Measurements from ENCODE around the gene P2RX7. TPM values are rescaled to one million over a fixed set of nuclear protein-coding genes. Genes with fewer than 3 reads are reported as not detected.
A peak's percentile ranks its signal among the peaks of the same experiment; 100 is the strongest.

P2RX7 gene
- total and polyA plus RNA-seq, 4 experiments from 2014 or later = 3.8 to 8.6 (median 7.1) TPM

GRCh38 chr12:121233628-121234020, 100.9 kb downstream of the P2RX7 start:
- Mint-ChIP-seq H3K9me3 (no peaks in the 10 kb centered on the region), H3K4me3 (no peak overlapping the region), H3K4me1 (peaks cover 7 to 22% (median 11%) of the 10 kb centered on the region in 4 donors), H3K27me3 (no peaks in the 10 kb centered on the region), H3K27ac (no peak overlapping the region), H3K36me3 (peaks cover 33 to 59% of the 10 kb centered on the region in 2 donors)
- no peak for DNase-seq
- H3K9me3 ChIP-seq (ENCODE audit: control insufficient read depth in 1 of 2, low read length in 2 of 2) = no peaks in the 10 kb centered on the region
- no peaks in the 10 kb centered on the region for H3K27me3 ChIP-seq (ENCODE audit: insufficient read depth, low read length)
- H3K36me3 ChIP-seq (ENCODE audit: insufficient read depth, low read length) = peaks cover 32% of the 10 kb centered on the region
- intact Hi-C loops (cut with micrococcal nuclease) = no loop called here
- ChIA-PET CTCF (ENCODE audit: partially characterized antibody) (interaction anchor here (1.3 kb wide), 1 partner anchor 9 kb away, joined by 7 read pairs; no protein-coding TSS in a partner anchor), POLR2A (ENCODE audit: partially characterized antibody) (interaction anchor here (0.8 kb wide), 1 partner anchor 9 kb away, joined by 3 read pairs; no protein-coding TSS in a partner anchor)
- no peak overlapping the region for H3K27ac ChIP-seq (ENCODE audit: low read depth, low read length)
- H3K4me3 ChIP-seq (ENCODE audit: low read length in 2 of 2) = no peak overlapping the region
- H3K4me1 ChIP-seq (ENCODE audit: insufficient read depth, low read length) = peaks cover 17% of the 10 kb centered on the region

GRCh38 chr12:121236776-121237175, 104.1 kb downstream of the P2RX7 start:
- intact Hi-C loops (cut with micrococcal nuclease) = no loop called here
- Histone ChIP-seq H3K4me1 (ENCODE audit: insufficient read depth, low read length) (peaks cover 35% of the 10 kb centered on the region), H3K27me3 (ENCODE audit: insufficient read depth, low read length) (no peaks in the 10 kb centered on the region), H3K27ac (ENCODE audit: low read depth, low read length) (no peak overlapping the region), H3K36me3 (ENCODE audit: insufficient read depth, low read length) (peaks cover 25% of the 10 kb centered on the region), H3K4me3 (ENCODE audit: low read length in 2 of 2) (no peak overlapping the region), H3K9me3 (ENCODE audit: control insufficient read depth in 1 of 2, low read length in 2 of 2) (no peaks in the 10 kb centered on the region)
- Mint-ChIP-seq H3K27ac (peak overlapping the region in 3 of 7 donors; percentile 43 to 79 (median 47)), H3K4me3 (no peak overlapping the region), H3K9me3 (peaks cover 0 to 4% (median 0%) of the 10 kb centered on the region in 8 donors), H3K36me3 (peaks cover 19 to 47% of the 10 kb centered on the region in 2 donors), H3K4me1 (peaks cover 24 to 43% (median 32%) of the 10 kb centered on the region in 4 donors), H3K27me3 (no peaks in the 10 kb centered on the region)
- ChIA-PET CTCF (ENCODE audit: partially characterized antibody) (interaction anchor here (4.1 kb wide), 1 partner anchor 12 kb away, joined by 26 read pairs; no protein-coding TSS in a partner anchor), POLR2A (ENCODE audit: partially characterized antibody) (interaction anchor here (5.2 kb wide), 1 partner anchor 13 kb away, joined by 89 read pairs; no protein-coding TSS in a partner anchor)
- no peak for DNase-seq

GRCh38 chr12:121237415-121237814, 104.7 kb downstream of the P2RX7 start:
- peaks cover 0 to 4% (median 0%) of the 10 kb centered on the region in 8 donors for H3K9me3 Mint-ChIP-seq
- Histone ChIP-seq H3K9me3 (ENCODE audit: control insufficient read depth in 1 of 2, low read length in 2 of 2) (no peaks in the 10 kb centered on the region), H3K36me3 (ENCODE audit: insufficient read depth, low read length) (peaks cover 21% of the 10 kb centered on the region), H3K4me3 (ENCODE audit: low read length in 2 of 2) (no peak overlapping the region), H3K27ac (ENCODE audit: low read depth, low read length) (peak overlapping the region; percentile 5), H3K4me1 (ENCODE audit: insufficient read depth, low read length) (peaks cover 38% of the 10 kb centered on the region), H3K27me3 (ENCODE audit: insufficient read depth, low read length) (no peaks in the 10 kb centered on the region)
- DNase-seq = no peak
- ChIA-PET CTCF (ENCODE audit: partially characterized antibody) (interaction anchor here (1.2 to 4.1 kb wide), 3 partner anchors 8 to 178 kb away, joined by 4 to 57 read pairs (median 26); no protein-coding TSS in a partner anchor), POLR2A (ENCODE audit: partially characterized antibody) (interaction anchor here (5.2 kb wide), 1 partner anchor 14 kb away, joined by 89 read pairs; no protein-coding TSS in a partner anchor)
- peak overlapping the region in 1 of 8 donors; percentile 62 for H3K4me3 Mint-ChIP-seq
- H3K4me1 Mint-ChIP-seq = peaks cover 24 to 46% (median 33%) of the 10 kb centered on the region in 4 donors
- peaks cover 16 to 41% of the 10 kb centered on the region in 2 donors for H3K36me3 Mint-ChIP-seq
- H3K27ac Mint-ChIP-seq = peak overlapping the region; percentile 60 to 100 (median 95)
- intact Hi-C loops (cut with micrococcal nuclease) = no loop called here
- no peaks in the 10 kb centered on the region for H3K27me3 Mint-ChIP-seq

Other genes with a start within 250 kb of the P2RX7 start
- 10 to 100 TPM; 45.0 to 49.4 TPM for gene SPPL3, start 228.5 kb upstream of the P2RX7 start, total RNA-seq
- gene SPPL3, start 228.5 kb upstream of the P2RX7 start, polyA plus RNA-seq = 10 to 100 TPM in 1 of 2 donors, 1 to 10 TPM in 1; 7.4 to 44.5 TPM
- not detected for gene HNF1A, start 154.3 kb upstream of the P2RX7 start, total RNA-seq
- gene HNF1A, start 154.3 kb upstream of the P2RX7 start, polyA plus RNA-seq = not detected
- gene C12orf43, start 116.4 kb upstream of the P2RX7 start, total RNA-seq = 10 to 100 TPM; 13.8 to 15.4 TPM
- gene C12orf43, start 116.4 kb upstream of the P2RX7 start, polyA plus RNA-seq = 10 to 100 TPM; 16.2 to 17.6 TPM
- 1 to 10 TPM; 7.2 to 9.7 TPM for gene OASL, start 93.6 kb upstream of the P2RX7 start, total RNA-seq
- 1 to 10 TPM; 5.6 to 9.8 TPM for gene OASL, start 93.6 kb upstream of the P2RX7 start, polyA plus RNA-seq
- gene P2RX4, start 77.3 kb downstream of the P2RX7 start, total RNA-seq = 10 to 100 TPM; 48.3 to 57.1 TPM
- gene P2RX4, start 77.3 kb downstream of the P2RX7 start, polyA plus RNA-seq = 10 to 100 TPM; 35.4 to 66.0 TPM
- gene CAMKK2, start 163.8 kb downstream of the P2RX7 start, total RNA-seq = 10 to 100 TPM; 17.0 to 20.0 TPM
- gene CAMKK2, start 163.8 kb downstream of the P2RX7 start, polyA plus RNA-seq = 10 to 100 TPM; 13.4 to 20.6 TPM
- gene ANAPC5, start 219.5 kb downstream of the P2RX7 start, total RNA-seq = 100 to 1,000 TPM; 143 to 144 TPM
- 100 to 1,000 TPM; 142 to 231 TPM for gene ANAPC5, start 219.5 kb downstream of the P2RX7 start, polyA plus RNA-seq